ENCODE measurements around the gene GRB2. TPM values are rescaled to one million over a fixed set of nuclear protein-coding genes. Genes with fewer than 3 reads are reported as not detected.
A peak's percentile ranks its signal among the peaks of the same experiment; 100 is the strongest.
"Not testable (repeated sequence)": the region's sequence is repeated elsewhere in the genome, so short reads cannot be mapped to it uniquely, and the experiment has no call there.

GRB2 gene
- total RNA-seq (10 to 100 TPM; 61.8 to 78.9 TPM), polyA plus RNA-seq (ENCODE audit: insufficient read depth, low read depth, low replicate concordance) (54.6 TPM)
- long read RNA-seq, donor 1, transcript GRB2-205 (5 exons, 3,182 nt): minor isoform, 16 of 318 reads
- long read RNA-seq, donor 1, transcript GRB2-202 (6 exons, 3,248 nt): major isoform, 25 of 318 reads
- long read RNA-seq, donor 1, partial matches to known transcripts: 276 of 318 reads
- long read RNA-seq, donor 1, other reads (novel, unspliced or antisense): 0 of 318 reads
- long read RNA-seq, donor 2, transcript GRB2-202 (6 exons, 3,248 nt): major isoform, 18 of 36 reads
- long read RNA-seq, donor 2, transcript GRB2-205 (5 exons, 3,182 nt): minor isoform, 12 of 36 reads
- long read RNA-seq, donor 2, partial matches to known transcripts: 6 of 36 reads
- long read RNA-seq, donor 2, other reads (novel, unspliced or antisense): 0 of 36 reads

DNA sequence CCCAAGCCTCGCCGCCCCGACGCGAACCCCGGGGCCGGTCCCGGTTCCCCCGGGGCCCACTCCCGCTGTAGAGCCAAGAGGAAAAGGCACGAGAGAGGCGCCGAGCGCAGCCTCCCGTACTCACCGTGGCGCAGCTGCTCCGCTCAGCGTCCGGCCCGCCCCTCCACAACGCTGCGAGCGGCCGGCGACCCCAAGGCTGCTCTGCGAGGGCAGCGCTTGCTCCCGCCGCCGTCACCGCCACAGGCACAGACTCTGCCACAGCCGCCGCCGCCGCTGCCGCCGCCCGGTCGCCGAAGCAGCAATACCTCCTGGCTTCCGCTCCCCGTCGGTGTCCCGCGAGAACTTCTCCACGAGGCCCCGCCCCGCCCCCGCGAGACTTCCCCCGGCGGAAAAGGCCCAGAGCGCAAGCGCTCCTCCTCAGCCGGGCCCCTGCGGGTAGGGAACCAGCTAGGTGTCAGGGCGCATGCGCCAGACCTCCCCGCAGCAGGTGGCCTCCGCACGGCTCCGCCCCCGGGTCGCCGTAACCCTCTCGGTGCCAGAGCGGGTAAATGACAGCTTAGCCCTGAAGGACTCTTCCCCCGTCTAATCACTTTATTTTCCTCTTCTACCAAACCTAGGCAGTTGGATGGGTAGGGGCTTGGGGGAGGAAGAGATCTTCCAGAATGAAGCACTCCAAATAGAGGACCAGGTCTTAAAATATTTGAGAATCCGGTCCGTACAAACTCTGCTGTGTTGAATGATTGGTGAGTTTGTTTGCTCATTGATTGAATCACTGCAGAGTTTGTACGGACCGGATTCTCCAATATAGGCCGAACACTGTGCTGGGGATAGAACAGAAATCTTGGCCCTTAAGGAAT lies at the start of gene GRB2:
Gene GRB2, minus strand, starts transcription at position 314 of the 857 bp plus-strand sequence. CDS start 12,050 bp downstream, outside the sequence.
- H3K4me1 ChIP-seq: peaks cover 11% of the 10 kb centered on the region
- no peaks in the 10 kb centered on the region for H3K36me3 ChIP-seq (ENCODE audit: low read depth, missing control alignments)
- H3K4me3 ChIP-seq: peak within 1 kb of the TSS; percentile 71 to 97
- peak within 1 kb of the TSS; percentile 87 to 88 for H3K27ac ChIP-seq
- intact Hi-C loops (cut with DNase I; ENCODE audit: low total_unique reads): loop anchor here (5.0 kb wide), 1 partner anchor 83 kb away; no protein-coding TSS in a partner anchor
- WGBS, 2 donors: 1% methylated on average over 6 to 64 of the region's 74 CpGs
- DNase-seq: peak; percentile 98
- no peaks in the 10 kb centered on the region for H3K9me3 ChIP-seq
- no peaks in the 10 kb centered on the region for H3K27me3 ChIP-seq
- TF ChIP-seq POLR2A (IDR thresholded peaks at IDR 0.05): peak; percentile 42
- TF ChIP-seq, protein P1, sequence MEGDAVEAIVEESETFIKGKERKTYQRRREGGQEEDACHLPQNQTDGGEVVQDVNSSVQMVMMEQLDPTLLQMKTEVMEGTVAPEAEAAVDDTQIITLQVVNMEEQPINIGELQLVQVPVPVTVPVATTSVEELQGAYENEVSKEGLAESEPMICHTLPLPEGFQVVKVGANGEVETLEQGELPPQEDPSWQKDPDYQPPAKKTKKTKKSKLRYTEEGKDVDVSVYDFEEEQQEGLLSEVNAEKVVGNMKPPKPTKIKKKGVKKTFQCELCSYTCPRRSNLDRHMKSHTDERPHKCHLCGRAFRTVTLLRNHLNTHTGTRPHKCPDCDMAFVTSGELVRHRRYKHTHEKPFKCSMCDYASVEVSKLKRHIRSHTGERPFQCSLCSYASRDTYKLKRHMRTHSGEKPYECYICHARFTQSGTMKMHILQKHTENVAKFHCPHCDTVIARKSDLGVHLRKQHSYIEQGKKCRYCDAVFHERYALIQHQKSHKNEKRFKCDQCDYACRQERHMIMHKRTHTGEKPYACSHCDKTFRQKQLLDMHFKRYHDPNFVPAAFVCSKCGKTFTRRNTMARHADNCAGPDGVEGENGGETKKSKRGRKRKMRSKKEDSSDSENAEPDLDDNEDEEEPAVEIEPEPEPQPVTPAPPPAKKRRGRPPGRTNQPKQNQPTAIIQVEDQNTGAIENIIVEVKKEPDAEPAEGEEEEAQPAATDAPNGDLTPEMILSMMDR (IDR thresholded peaks at IDR 0.05): peak in 1 of 3 experiments; percentile 5

DNA sequence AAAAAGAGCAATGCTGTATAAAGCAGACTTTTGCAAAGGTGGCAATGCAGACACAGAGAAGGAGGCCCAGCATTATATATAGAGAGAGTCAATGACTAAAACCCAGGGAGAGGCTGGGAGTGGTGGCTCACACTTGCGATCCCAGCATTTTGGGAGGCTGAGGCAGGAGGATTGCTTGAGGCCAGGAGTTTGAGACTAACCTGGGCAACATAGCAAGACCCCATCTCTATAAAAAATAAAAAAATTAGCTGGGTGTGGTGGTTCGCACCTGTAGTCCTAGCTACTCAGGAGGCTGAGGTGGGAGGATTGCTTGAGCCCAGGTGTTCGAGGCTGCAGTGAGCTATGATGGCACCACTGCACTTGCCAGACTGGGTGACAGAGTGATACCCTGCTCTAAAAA lies 49.2 kb upstream of the GRB2 start:
- 94 to 96% methylated on average over 3 of the region's 3 CpGs for WGBS, 2 donors
- H3K4me3 ChIP-seq; intact Hi-C loops (cut with DNase I; ENCODE audit: low total_unique reads); H3K27ac ChIP-seq; H3K27me3 ChIP-seq; H3K9me3 ChIP-seq; DNase-seq; H3K36me3 ChIP-seq (ENCODE audit: low read depth, missing control alignments): not testable (repeated sequence)
- peaks cover 21% of the 10 kb centered on the region for H3K4me1 ChIP-seq

- peaks cover 17% of the 10 kb centered on the region for H3K4me1 ChIP-seq
- no peaks in the 10 kb centered on the region for H3K36me3 ChIP-seq (ENCODE audit: low read depth, missing control alignments)
- H3K4me3 ChIP-seq: no peak overlapping the region
- TF ChIP-seq POLR2A (IDR thresholded peaks at IDR 0.05): no peak
- TF ChIP-seq, protein P1 (IDR thresholded peaks at IDR 0.05): no peak
- no peak overlapping the region for H3K27ac ChIP-seq
- H3K27me3 ChIP-seq: no peaks in the 10 kb centered on the region
- no peak for DNase-seq
- H3K9me3 ChIP-seq: no peaks in the 10 kb centered on the region
- intact Hi-C loops (cut with DNase I; ENCODE audit: low total_unique reads): no loop called here
These were observed 48.7 kb upstream of the GRB2 start for GRCh38 chr17:75454193-75454592.

- Histone ChIP-seq H3K27ac (no peak overlapping the region), H3K36me3 (ENCODE audit: low read depth, missing control alignments) (no peaks in the 10 kb centered on the region), H3K27me3 (no peaks in the 10 kb centered on the region), H3K9me3 (no peaks in the 10 kb centered on the region), H3K4me1 (peaks cover 8% of the 10 kb centered on the region), H3K4me3 (no peak overlapping the region)
- no peak for DNase-seq
- 90 to 97% methylated on average over 4 of the region's 4 CpGs for WGBS, 2 donors
- TF ChIP-seq, protein P1 (IDR thresholded peaks at IDR 0.05): no peak
- no peak for TF ChIP-seq POLR2A (IDR thresholded peaks at IDR 0.05)
- intact Hi-C loops (cut with DNase I; ENCODE audit: low total_unique reads): no loop called here
These were observed 44.8 kb upstream of the GRB2 start for GRCh38 chr17:75450270-75450669.
